BJ (cell line): ENCODE measurements around the gene RNF141. TPM values are rescaled to one million over a fixed set of nuclear protein-coding genes. Genes with fewer than 3 reads are reported as not detected.

Experiments used
- CTCF ChIA-PET: fragments of 350-600 bp; formaldehyde crosslinking; extraction: SDS; loops from one replicate; lab custom pipeline; 2021; ENCODE audit warnings: antibody characterized with exemption, inconsistent platforms; lab: Yijun Ruan, JAX
- POLR2A ChIA-PET: fragments of 300-600 bp; sonication (Branson Sonifier 250); formaldehyde crosslinking; extraction: SDS; loops from one replicate; lab custom pipeline; 2021; ENCODE audit warnings: antibody characterized with exemption; lab: Charles Lee
- DNase-seq: peaks from one replicate; pipeline ENCODE4 v3.0.0-alpha.2; 2011; ENCODE audit warnings: low read depth
- H3K27me3 ChIP-seq: 2 replicates; pipeline ENCODE4 v1.6.0; 2011; ENCODE audit warnings: low read length; ENCODE audit not compliant: control insufficient read depth, insufficient read depth
- H3K36me3 ChIP-seq: 2 replicates; pipeline ENCODE4 v1.5.1; 2011; ENCODE audit warnings: low read length; ENCODE audit not compliant: control insufficient read depth, insufficient read depth
- H3K4me3 ChIP-seq: 2 replicates; pipeline ENCODE4 v1.5.1; 2011; ENCODE audit warnings: low read depth, mild to moderate bottlenecking, control low read depth, low read length
- polyA plus RNA-seq: library from polyadenylated mRNA; depleted of rRNA; stranded (reverse); fragments of >200 nt; gene quantifications from 2 replicates; pipeline ENCODE4 v1.2.3, GENCODE V29; 2011
- TF ChIP-seq, protein P1 (sequence below): IDR thresholded peaks from 2 replicates; pipeline ENCODE4 v1.5.1; 2011; ENCODE audit warnings: low read depth, mild to moderate bottlenecking, control low read depth, inconsistent platforms, low read length, moderate library complexity; ENCODE audit not compliant: insufficient read depth

Gene RNF141
- polyA plus RNA-seq, 1 experiment: 12.1 TPM

DNA sequence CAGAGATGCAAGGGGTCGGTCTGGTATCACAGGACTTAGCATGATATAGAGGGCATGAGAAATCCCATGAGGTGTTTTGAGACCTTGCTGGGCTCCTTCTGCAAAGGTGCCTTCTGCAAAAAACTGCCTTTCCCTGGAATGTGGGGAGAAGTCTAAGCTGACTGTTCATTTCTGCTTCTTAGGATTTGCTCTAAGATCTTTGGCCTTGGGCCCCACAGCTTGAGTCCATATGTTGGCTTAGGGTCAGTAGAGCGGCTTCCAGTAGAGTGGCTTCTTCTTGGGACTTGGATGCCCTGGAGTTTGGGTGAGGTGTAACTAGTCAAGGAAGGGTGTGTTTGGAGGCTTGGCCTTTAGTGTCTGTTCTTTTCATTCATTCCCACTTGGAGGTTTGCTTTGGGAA is 48.9 kb downstream of the RNF141 start:
- TF ChIP-seq, protein P1, sequence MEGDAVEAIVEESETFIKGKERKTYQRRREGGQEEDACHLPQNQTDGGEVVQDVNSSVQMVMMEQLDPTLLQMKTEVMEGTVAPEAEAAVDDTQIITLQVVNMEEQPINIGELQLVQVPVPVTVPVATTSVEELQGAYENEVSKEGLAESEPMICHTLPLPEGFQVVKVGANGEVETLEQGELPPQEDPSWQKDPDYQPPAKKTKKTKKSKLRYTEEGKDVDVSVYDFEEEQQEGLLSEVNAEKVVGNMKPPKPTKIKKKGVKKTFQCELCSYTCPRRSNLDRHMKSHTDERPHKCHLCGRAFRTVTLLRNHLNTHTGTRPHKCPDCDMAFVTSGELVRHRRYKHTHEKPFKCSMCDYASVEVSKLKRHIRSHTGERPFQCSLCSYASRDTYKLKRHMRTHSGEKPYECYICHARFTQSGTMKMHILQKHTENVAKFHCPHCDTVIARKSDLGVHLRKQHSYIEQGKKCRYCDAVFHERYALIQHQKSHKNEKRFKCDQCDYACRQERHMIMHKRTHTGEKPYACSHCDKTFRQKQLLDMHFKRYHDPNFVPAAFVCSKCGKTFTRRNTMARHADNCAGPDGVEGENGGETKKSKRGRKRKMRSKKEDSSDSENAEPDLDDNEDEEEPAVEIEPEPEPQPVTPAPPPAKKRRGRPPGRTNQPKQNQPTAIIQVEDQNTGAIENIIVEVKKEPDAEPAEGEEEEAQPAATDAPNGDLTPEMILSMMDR: no peak
- Histone ChIP-seq H3K27me3 (no peaks in the 10 kb centered on the region), H3K4me3 (no peak overlapping the region), H3K36me3 (peaks cover 29% of the 10 kb centered on the region)
- ChIA-PET CTCF (interaction anchor here (0.7 to 1.1 kb wide), 3 partner anchors 10 to 245 kb away, joined by 3 to 4 read pairs (median 3); no protein-coding TSS in a partner anchor), POLR2A (no interaction called here)
- DNase-seq: no peak

DNA sequence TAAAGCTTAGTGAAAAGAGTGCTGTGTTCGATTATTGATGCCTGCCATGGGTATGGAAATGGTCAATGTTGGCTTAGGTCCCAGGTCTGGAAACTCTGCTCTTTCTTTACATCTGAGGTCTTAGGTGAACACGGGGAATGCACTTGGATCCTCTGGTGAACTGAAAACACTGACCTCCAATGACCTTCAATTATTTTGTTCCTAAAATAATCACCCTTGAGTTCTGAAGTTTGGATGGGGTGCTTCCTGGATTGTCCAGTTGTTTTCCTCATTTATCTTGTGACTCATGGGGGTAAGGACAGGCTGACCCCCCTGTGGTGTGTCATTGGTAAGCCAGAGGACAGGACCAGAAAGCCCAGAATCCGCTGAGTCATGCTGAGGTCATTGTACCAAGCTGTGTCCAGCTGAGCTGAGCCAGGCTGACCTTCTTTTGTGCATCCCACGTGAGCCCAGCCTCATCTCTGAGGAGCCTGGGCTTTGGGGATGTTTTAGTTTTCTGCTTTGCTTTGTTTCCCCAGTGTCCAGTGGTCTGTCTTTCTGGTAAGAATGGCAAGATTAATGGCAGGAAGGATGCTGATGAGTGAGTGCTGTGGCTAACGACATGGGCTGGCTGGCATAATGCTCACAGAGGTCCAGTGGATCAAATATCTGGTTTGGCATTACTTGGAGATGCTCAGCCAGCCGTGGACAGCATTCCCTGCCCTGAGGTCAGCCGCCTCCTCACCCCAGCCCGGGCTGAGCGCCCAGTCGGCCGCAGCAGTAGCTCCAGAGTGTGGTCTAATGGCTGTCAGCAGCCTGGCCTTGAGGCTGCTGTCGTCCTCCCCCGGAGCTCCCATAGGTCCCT is 50.4 kb downstream of the RNF141 start:
- Histone ChIP-seq H3K4me3 (no peak overlapping the region), H3K27me3 (no peaks in the 10 kb centered on the region), H3K36me3 (peaks cover 22% of the 10 kb centered on the region)
- TF ChIP-seq, protein P1: no peak
- ChIA-PET CTCF (interaction anchor here (1.0 to 1.7 kb wide), 5 partner anchors 9 to 246 kb away, joined by 3 to 8 read pairs (median 4); no protein-coding TSS in a partner anchor), POLR2A (interaction anchor here (0.6 kb wide), 1 partner anchor 443 kb away, joined by 3 read pairs; no protein-coding TSS in a partner anchor)
- DNase-seq: peak; percentile 87

DNA sequence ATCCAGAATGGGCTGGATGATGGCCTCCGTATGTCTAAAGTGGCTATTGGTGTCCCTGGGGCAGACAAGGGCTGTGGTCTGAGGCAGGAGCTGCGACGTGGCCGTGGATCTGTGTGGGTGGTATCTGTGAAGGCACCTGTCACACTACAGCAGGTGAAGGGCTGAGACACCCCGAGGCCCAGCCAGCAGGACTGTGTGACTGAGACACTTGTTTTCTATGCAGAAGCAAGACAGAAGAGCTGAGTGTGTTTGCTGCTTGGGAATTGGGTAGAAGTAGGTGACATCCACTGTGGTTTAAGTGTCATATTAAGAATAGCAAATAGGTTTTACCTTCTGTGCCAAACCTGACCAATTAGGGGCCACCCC is 51.0 kb downstream of the RNF141 start:
- H3K4me3 ChIP-seq: no peak overlapping the region
- no peak for DNase-seq
- H3K27me3 ChIP-seq: no peaks in the 10 kb centered on the region
- H3K36me3 ChIP-seq: peaks cover 16% of the 10 kb centered on the region
- ChIA-PET POLR2A (interaction anchor here (0.6 kb wide), 2 partner anchors 164 to 444 kb away, joined by 3 read pairs; no protein-coding TSS in a partner anchor), CTCF (interaction anchor here (1.7 kb wide), 1 partner anchor 84 kb away, joined by 8 read pairs; no protein-coding TSS in a partner anchor)
- TF ChIP-seq, protein P1: no peak

DNA sequence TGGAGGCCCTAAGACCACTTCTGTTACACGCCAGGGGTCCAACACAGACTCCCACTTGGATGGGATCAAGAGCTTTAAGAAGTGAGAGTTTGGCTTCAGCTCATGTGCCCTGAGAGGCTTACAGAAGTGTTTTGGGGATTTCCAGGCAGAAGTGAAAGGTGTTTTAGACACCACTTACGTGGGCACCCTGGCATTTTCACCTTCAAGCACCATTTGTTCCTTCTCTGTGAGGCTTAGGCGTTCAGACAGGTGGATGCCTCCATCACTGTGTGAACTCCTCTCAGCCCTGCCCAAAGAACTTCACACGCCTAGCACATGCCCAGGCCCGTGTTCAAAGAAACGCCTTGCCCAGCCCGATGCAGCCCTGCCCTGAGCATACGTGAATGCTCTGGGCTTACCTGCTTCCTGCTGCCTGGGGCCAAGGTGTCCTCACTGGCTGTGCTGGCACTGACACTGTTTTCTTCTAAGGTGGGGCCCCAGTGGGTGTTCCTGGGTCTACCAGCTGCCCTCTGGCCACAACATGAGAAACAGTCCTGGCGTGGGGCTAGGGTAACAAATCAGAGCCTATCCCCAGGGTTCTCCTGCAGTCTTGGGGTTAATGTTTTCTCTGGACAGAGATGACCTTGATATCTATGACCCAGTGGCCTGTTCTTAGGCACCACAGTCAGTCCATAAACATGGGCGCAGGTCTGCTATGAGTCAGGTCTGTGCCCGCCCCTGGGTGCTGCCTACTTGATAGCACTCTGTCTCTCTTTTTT is 51.9 kb downstream of the RNF141 start:
- ChIA-PET CTCF (interaction anchor here (1.5 kb wide), 1 partner anchor 13 kb away, joined by 4 read pairs; no protein-coding TSS in a partner anchor), POLR2A (interaction anchor here (0.6 kb wide), 1 partner anchor 164 kb away, joined by 3 read pairs; no protein-coding TSS in a partner anchor)
- Histone ChIP-seq H3K36me3 (peaks cover 11% of the 10 kb centered on the region), H3K4me3 (no peak overlapping the region), H3K27me3 (no peaks in the 10 kb centered on the region)
- DNase-seq: no peak
- TF ChIP-seq, protein P1: no peak
